Tibial nerve (tissue), 4 donors: ENCODE data around the gene SLIT3. TPM values are rescaled to one million over a fixed set of nuclear protein-coding genes. Genes with fewer than 3 reads are reported as not detected.

Source experiments
- DNase-seq, 2 donors: peaks; one replicate each; pipeline ENCODE4 v3.0.0-alpha.2; 2019; ENCODE audit warnings: low spot score in 2 of 2
- H3K27ac ChIP-seq, 4 donors: fragments of 200-600 bp; sonication (generic) in 3 of 4; one replicate each; pipeline ENCODE4 v1.5.1; 2017 to 2019; ENCODE audit warnings: mild to moderate bottlenecking in 1 of 4
- H3K27me3 ChIP-seq, 2 donors: fragments of 200-600 bp; sonication (generic) in 1 of 2; one replicate each; pipeline versions ENCODE4 v1.5.1 to v1.6.0; 2017 to 2019
- H3K36me3 ChIP-seq, 3 donors: fragments of 200-600 bp; sonication (generic); one replicate each; pipeline ENCODE4 v1.5.1; 2018 to 2019
- H3K4me1 ChIP-seq, 4 donors: fragments of 200-600 bp; sonication (generic) in 3 of 4; one replicate each; pipeline ENCODE4 v1.5.1; 2017 to 2019
- H3K4me3 ChIP-seq, 4 donors: fragments of 200-600 bp; sonication (generic) in 3 of 4; one replicate each; pipeline ENCODE4 v1.5.1; 2017 to 2019; ENCODE audit warnings: mild to moderate bottlenecking in 1 of 4, moderate library complexity in 1 of 4
- H3K9me3 ChIP-seq, 4 donors: fragments of 200-600 bp; sonication (generic) in 3 of 4; one replicate each; pipeline ENCODE4 v1.5.1; 2017 to 2019
- EP300 ChIP-seq, 2 donors: sonication (generic); formaldehyde crosslinking; IDR thresholded peaks; one replicate each; pipeline ENCODE4 v1.6.1; 2017; ENCODE audit warnings: antibody characterized with exemption in 2 of 2, mild to moderate bottlenecking in 1 of 2
- POLR2A ChIP-seq, 2 donors: fragments of 450-650 bp; IDR thresholded peaks; one replicate each; pipeline ENCODE4 v1.6.1; 2017; ENCODE audit warnings: antibody characterized with exemption in 2 of 2, mild to moderate bottlenecking in 2 of 2, moderate library complexity in 2 of 2
- WGBS, 2 donors: methylation state at CpG; one replicate each; pipeline ENCODE4 v1.1.5; 2018; 5-methylcytosine and 5-hydroxymethylcytosine counted together
- total RNA-seq, 4 donors: library from RNA; depleted of rRNA; stranded (reverse); fragments of >200 nt; gene quantifications; one replicate each; pipeline ENCODE4 v1.1.0, GENCODE V29; 2016
- TF ChIP-seq, protein P1 (sequence below), 5 experiments: fragments of 200-600 bp in 3 of 5; fragments of 450-650 bp in 2 of 5; sonication (generic) in 3 of 5; IDR thresholded peaks; one replicate each; pipeline ENCODE4 v1.5.1; 2016 to 2019; ENCODE audit warnings: antibody characterized with exemption in 5 of 5, mild to moderate bottlenecking in 3 of 5, moderate library complexity in 2 of 5

Gene SLIT3
- total RNA-seq, 4 donors from 2014 or later, result 16.6 to 39.0 (median 20.2) TPM

DNA sequence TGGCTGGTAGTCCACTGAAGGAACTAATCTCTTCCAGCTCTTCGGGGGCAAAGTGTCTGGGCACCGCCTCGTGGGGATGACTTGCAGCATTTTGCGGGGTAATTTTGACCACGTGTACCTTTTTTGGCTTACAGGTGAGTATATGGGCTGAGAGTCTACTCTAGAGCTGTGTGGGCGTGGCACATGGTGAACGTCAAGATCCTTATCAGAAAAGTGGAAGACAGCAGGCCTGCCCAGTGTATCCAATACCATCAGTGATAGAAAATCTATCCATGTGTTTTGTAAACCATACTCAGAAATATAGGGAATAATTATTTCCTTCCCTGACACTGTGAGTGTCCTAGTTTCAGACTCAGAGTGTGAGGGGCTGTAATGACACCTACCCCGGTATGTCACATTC lies 148.5 kb downstream of the SLIT3 start:
- no peak for DNase-seq
- no peaks in the 10 kb centered on the region for H3K4me1 ChIP-seq
- TF ChIP-seq, protein P1, sequence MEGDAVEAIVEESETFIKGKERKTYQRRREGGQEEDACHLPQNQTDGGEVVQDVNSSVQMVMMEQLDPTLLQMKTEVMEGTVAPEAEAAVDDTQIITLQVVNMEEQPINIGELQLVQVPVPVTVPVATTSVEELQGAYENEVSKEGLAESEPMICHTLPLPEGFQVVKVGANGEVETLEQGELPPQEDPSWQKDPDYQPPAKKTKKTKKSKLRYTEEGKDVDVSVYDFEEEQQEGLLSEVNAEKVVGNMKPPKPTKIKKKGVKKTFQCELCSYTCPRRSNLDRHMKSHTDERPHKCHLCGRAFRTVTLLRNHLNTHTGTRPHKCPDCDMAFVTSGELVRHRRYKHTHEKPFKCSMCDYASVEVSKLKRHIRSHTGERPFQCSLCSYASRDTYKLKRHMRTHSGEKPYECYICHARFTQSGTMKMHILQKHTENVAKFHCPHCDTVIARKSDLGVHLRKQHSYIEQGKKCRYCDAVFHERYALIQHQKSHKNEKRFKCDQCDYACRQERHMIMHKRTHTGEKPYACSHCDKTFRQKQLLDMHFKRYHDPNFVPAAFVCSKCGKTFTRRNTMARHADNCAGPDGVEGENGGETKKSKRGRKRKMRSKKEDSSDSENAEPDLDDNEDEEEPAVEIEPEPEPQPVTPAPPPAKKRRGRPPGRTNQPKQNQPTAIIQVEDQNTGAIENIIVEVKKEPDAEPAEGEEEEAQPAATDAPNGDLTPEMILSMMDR (IDR thresholded peaks at IDR 0.05), result no peak
- no peak for TF ChIP-seq POLR2A (IDR thresholded peaks at IDR 0.05)
- no peak for TF ChIP-seq EP300 (IDR thresholded peaks at IDR 0.05)
- WGBS, 2 donors, result 88 to 90% methylated on average over 8 of the region's 8 CpGs
- peaks cover 0 to 7% (median 0%) of the 10 kb centered on the region in 4 donors for H3K9me3 ChIP-seq
- H3K27ac ChIP-seq, result no peak overlapping the region
- H3K4me3 ChIP-seq, result no peak overlapping the region
- no peaks in the 10 kb centered on the region for H3K27me3 ChIP-seq
- H3K36me3 ChIP-seq, result no peaks in the 10 kb centered on the region

DNA sequence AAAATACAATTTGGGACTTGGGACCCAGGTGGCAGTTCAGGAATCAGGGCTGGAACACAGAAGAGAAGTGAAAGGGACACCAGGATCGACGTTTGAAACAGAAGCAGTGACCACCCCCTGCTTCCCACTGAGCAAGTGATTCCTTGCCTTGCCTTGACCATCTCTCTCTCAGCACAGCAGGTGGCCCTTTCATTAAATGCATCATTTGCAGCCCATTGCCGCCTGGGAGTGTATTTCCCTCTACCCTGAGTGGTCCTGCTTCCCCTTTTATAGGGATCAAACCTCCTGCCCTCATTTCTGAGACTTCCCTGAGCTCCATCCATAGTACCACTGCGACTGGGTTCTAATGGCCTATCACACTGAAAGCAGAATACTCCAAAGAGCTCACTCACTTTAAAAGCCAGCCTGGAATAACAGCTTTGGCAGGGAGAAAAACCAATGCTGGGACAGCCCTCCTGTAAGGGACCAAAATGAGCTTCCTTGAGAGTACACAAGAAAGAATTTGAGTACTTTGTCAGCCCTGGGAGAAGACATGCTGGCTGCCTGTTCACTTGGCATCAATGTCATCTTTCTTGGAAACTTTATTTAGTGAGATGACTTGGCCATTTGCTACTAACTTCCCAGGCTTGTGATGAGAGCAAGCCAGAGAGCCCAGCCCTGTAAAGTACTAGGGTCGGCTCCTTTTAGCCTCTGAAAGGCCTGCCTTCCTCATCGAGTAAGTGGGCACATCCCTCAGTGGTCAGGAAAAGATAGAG lies 149.7 kb downstream of the SLIT3 start:
- H3K4me1 ChIP-seq, result no peaks in the 10 kb centered on the region
- no peak for DNase-seq
- no peak for TF ChIP-seq POLR2A (IDR thresholded peaks at IDR 0.05)
- TF ChIP-seq, protein P1 (IDR thresholded peaks at IDR 0.05), result no peak
- TF ChIP-seq EP300 (IDR thresholded peaks at IDR 0.05), result no peak
- H3K27me3 ChIP-seq, result no peaks in the 10 kb centered on the region
- H3K4me3 ChIP-seq, result no peak overlapping the region
- no peak overlapping the region for H3K27ac ChIP-seq
- no peaks in the 10 kb centered on the region for H3K9me3 ChIP-seq
- no peaks in the 10 kb centered on the region for H3K36me3 ChIP-seq
- WGBS, 2 donors, result 60 to 62% methylated on average over 6 of the region's 6 CpGs

DNA sequence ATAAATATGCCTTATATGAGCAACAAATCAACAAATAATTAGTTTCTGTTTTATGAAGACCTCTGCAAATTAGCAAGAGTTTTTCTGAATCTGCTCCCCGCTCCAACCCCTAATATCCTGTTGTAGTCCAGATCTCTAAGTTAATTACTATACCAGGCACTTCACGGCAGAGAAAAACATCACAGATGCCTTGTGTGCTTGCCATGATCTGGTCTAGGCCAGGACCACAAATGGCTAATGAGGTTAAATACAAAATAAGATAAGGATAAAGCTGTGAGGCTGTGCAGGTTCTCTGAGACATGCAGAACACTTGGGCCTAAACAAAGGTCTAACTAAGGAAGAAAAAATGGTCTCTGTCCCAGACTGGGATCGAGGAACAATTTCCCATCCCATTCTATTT lies 150.8 kb downstream of the SLIT3 start:
- TF ChIP-seq, protein P1 (IDR thresholded peaks at IDR 0.05), result no peak
- TF ChIP-seq EP300 (IDR thresholded peaks at IDR 0.05) (no peak), POLR2A (IDR thresholded peaks at IDR 0.05) (no peak)
- Histone ChIP-seq H3K27me3 (no peaks in the 10 kb centered on the region), H3K4me1 (no peaks in the 10 kb centered on the region), H3K9me3 (no peaks in the 10 kb centered on the region), H3K4me3 (no peak overlapping the region), H3K36me3 (no peaks in the 10 kb centered on the region), H3K27ac (no peak overlapping the region)
- no peak for DNase-seq
- WGBS, 2 donors, result 87 to 98% methylated on average over 3 of the region's 3 CpGs

DNA sequence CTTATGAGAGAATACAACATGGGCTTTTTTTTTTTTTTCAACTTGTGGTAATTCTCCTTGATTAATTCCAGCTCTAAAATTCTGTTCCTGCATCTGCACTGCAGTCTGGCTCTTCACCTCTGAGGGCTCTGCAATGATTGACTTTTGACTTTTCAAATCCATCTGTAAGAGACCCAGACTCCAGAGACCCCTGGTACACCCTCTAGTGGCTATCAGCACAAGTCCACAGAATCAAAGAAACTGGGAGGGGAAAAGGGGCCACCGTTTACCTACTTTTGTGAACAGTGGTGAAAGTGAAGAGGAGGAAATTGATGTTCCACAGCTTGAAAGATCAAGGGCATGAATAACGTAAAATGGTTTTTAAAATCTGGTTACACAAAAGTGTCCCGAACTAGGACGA lies 151.6 kb downstream of the SLIT3 start:
- 44 to 71% methylated on average over 4 of the region's 4 CpGs for WGBS, 2 donors
- DNase-seq, result no peak
- Histone ChIP-seq H3K36me3 (no peaks in the 10 kb centered on the region), H3K9me3 (no peaks in the 10 kb centered on the region), H3K4me3 (no peak overlapping the region), H3K4me1 (no peaks in the 10 kb centered on the region), H3K27me3 (no peaks in the 10 kb centered on the region), H3K27ac (no peak overlapping the region)
- no peak for TF ChIP-seq EP300 (IDR thresholded peaks at IDR 0.05)
- no peak for TF ChIP-seq POLR2A (IDR thresholded peaks at IDR 0.05)
- TF ChIP-seq, protein P1 (IDR thresholded peaks at IDR 0.05), result no peak

DNA sequence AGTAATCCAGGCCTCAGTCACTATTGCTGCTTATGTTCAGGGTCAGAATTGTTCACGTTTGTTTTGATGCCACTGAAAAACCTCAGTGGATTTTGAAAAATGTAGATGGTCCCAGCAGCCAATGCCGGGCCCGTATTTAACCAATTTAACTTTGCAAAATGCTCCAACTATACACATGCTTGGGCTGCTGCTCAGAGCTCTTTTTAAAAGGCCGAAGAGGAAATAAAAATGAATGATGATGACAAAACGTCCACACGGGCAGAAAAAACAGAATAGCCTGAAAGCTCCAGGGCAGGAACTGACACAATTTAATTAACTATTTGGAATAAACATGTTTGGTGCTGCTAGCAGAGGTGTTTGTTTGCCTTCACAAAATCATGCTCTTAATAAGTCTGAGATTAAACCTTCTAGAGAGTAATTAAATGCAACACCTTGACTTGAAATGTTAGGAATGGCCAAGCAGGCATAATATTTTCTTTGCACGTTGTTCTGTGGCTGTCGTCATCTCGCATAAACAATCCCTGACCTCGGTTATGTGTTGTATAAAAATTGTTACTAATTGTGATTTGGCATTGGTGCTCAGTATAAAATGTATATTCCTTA lies 152.7 kb downstream of the SLIT3 start:
- TF ChIP-seq EP300 (IDR thresholded peaks at IDR 0.05) (no peak), POLR2A (IDR thresholded peaks at IDR 0.05) (no peak)
- TF ChIP-seq, protein P1 (IDR thresholded peaks at IDR 0.05), result no peak
- H3K9me3 ChIP-seq, result no peaks in the 10 kb centered on the region
- no peak overlapping the region for H3K27ac ChIP-seq
- 56 to 60% methylated on average over 10 of the region's 10 CpGs for WGBS, 2 donors
- DNase-seq, result no peak
- H3K4me3 ChIP-seq, result no peak overlapping the region
- no peaks in the 10 kb centered on the region for H3K27me3 ChIP-seq
- no peaks in the 10 kb centered on the region for H3K36me3 ChIP-seq
- H3K4me1 ChIP-seq, result no peaks in the 10 kb centered on the region
